IPS-18c (cell line): Measurements from ENCODE around the gene DLK1.

ENCODE experiments used
- H3K4me3 ChIP-seq: 2 replicates; pipeline ENCODE4 v1.7.0; 2013; ENCODE audit warnings: low read depth, mild to moderate bottlenecking, low read length, moderate library complexity; ENCODE audit not compliant: insufficient read depth
- H3K9me3 ChIP-seq: one replicate; pipeline ENCODE4 v1.6.1; 2013; ENCODE audit warnings: mild to moderate bottlenecking, low read length, moderate library complexity; ENCODE audit not compliant: control insufficient read depth, insufficient read depth

The DLK1 gene

GRCh38 chr14:100726550-100727085, at the start of gene DLK1:
Gene DLK1, plus strand, starts transcription at chr14:100726892. Its CDS starts 177 bp downstream, at chr14:100727069.
- Histone ChIP-seq H3K4me3 (peak within 1 kb of the TSS; percentile 58), H3K9me3 (peaks cover 2% of the 10 kb centered on the region)

- peaks cover 2% of the 10 kb centered on the region for H3K9me3 ChIP-seq
- H3K4me3 ChIP-seq = no peak overlapping the region
These were observed 49.5 kb upstream of the DLK1 start for GRCh38 chr14:100677152-100677551.

- no peak overlapping the region for H3K4me3 ChIP-seq
- peaks cover 2% of the 10 kb centered on the region for H3K9me3 ChIP-seq
These were observed 48.9 kb upstream of the DLK1 start for GRCh38 chr14:100677554-100678468.

- H3K4me3 ChIP-seq = no peak overlapping the region
- peaks cover 2% of the 10 kb centered on the region for H3K9me3 ChIP-seq
These were observed 48.2 kb upstream of the DLK1 start for GRCh38 chr14:100678469-100678828.

GRCh38 chr14:100679153-100679552, 47.5 kb upstream of the DLK1 start:
- H3K4me3 ChIP-seq = no peak overlapping the region
- peaks cover 2% of the 10 kb centered on the region for H3K9me3 ChIP-seq

GRCh38 chr14:100679707-100680438, 46.8 kb upstream of the DLK1 start:
- Histone ChIP-seq H3K9me3 (peaks cover 2% of the 10 kb centered on the region), H3K4me3 (no peak overlapping the region)

GRCh38 chr14:100680439-100681051, 46.1 kb upstream of the DLK1 start:
- Histone ChIP-seq H3K4me3 (no peak overlapping the region), H3K9me3 (peaks cover 2% of the 10 kb centered on the region)

GRCh38 chr14:100681111-100681510, 45.6 kb upstream of the DLK1 start:
- peaks cover 2% of the 10 kb centered on the region for H3K9me3 ChIP-seq

GRCh38 chr14:100682749-100683148, 43.9 kb upstream of the DLK1 start:
- no peak overlapping the region for H3K4me3 ChIP-seq
- H3K9me3 ChIP-seq = no peaks in the 10 kb centered on the region

More at GRCh38 chr14:100681111-100681510, 45.6 kb upstream of the DLK1 start:
- H3K4me3 ChIP-seq = no peak overlapping the region

GRCh38 chr14:100683578-100683977, 43.1 kb upstream of the DLK1 start:
- H3K4me3 ChIP-seq = no peak overlapping the region
- no peaks in the 10 kb centered on the region for H3K9me3 ChIP-seq

- H3K4me3 ChIP-seq = no peak overlapping the region
- no peaks in the 10 kb centered on the region for H3K9me3 ChIP-seq
These were observed 42.5 kb upstream of the DLK1 start for GRCh38 chr14:100684154-100684553.

- no peak overlapping the region for H3K4me3 ChIP-seq
- H3K9me3 ChIP-seq = no peaks in the 10 kb centered on the region
These were observed 41.7 kb upstream of the DLK1 start for GRCh38 chr14:100684961-100685360.

GRCh38 chr14:100686858-100687257, 39.8 kb upstream of the DLK1 start:
- H3K4me3 ChIP-seq = no peak overlapping the region

GRCh38 chr14:100687386-100687785, 39.3 kb upstream of the DLK1 start:
- Histone ChIP-seq H3K4me3 (no peak overlapping the region), H3K9me3 (no peaks in the 10 kb centered on the region)

More at GRCh38 chr14:100686858-100687257, 39.8 kb upstream of the DLK1 start:
- no peaks in the 10 kb centered on the region for H3K9me3 ChIP-seq

- H3K4me3 ChIP-seq = no peak overlapping the region
These were observed 38.6 kb upstream of the DLK1 start for GRCh38 chr14:100688051-100688450.

GRCh38 chr14:100688598-100689461, 37.9 kb upstream of the DLK1 start:
- Histone ChIP-seq H3K9me3 (no peaks in the 10 kb centered on the region), H3K4me3 (no peak overlapping the region; the same call in 1 of the 2 replicates)

More at GRCh38 chr14:100688051-100688450, 38.6 kb upstream of the DLK1 start:
- H3K9me3 ChIP-seq = no peaks in the 10 kb centered on the region
